A549 (cell line): ENCODE data around the gene HLA-DOB.

Experiments
- CEBPB ChIP-seq, 2 experiments: fragments of >200 bp in 1 of 2; sonication (Bioruptor Twin) in 1 of 2; formaldehyde crosslinking in 1 of 2; IDR thresholded peaks; 2 replicates each; pipeline ENCODE4 v1.6.1; 2012 to 2016
- CTCF ChIP-seq: fragments of >200 bp; sonication (Bioruptor Twin); formaldehyde crosslinking; IDR thresholded peaks from 3 replicates; pipeline ENCODE4 v1.5.1; 2016
- HEYL ChIP-seq: fragments of 250-450 bp; sonication (Bioruptor Pico); IDR thresholded peaks from 2 replicates; pipeline ENCODE4 v1.8.0; 2021; ENCODE audit warnings: mild to moderate bottlenecking, moderate library complexity
- MAFK ChIP-seq: fragments of 450-650 bp; IDR thresholded peaks from 2 replicates; pipeline ENCODE4 v1.6.1; 2014; ENCODE audit not compliant: partially characterized antibody
- NFE2L2 ChIP-seq: fragments of 150-350 bp; conservative IDR thresholded peaks from 2 replicates; pipeline ENCODE4 v1.6.1; 2014; ENCODE audit warnings: low read length
- NR3C1 ChIP-seq: fragments of >200 bp; sonication (Bioruptor Twin); formaldehyde crosslinking; IDR thresholded peaks from 3 replicates; pipeline ENCODE4 v1.6.1; 2017
- POLR2A ChIP-seq: IDR thresholded peaks from 2 replicates; pipeline ENCODE4 v1.6.1; 2012; ENCODE audit warnings: mild to moderate bottlenecking, low read length
- RCOR1 ChIP-seq: fragments of 150-350 bp; IDR thresholded peaks from 2 replicates; pipeline ENCODE4 v1.6.1; 2014; ENCODE audit warnings: antibody characterized with exemption, low read length, low read depth
- REST ChIP-seq: fragments of 200-600 bp; sonication (generic); IDR thresholded peaks from 2 replicates; pipeline ENCODE4 v1.6.1; 2016; ENCODE audit warnings: antibody characterized with exemption, mild to moderate bottlenecking, moderate library complexity
- ZSCAN20 ChIP-seq: fragments of 250-450 bp; sonication (Bioruptor Pico); IDR thresholded peaks from 2 replicates; pipeline ENCODE4 v1.8.0; 2022; ENCODE audit warnings: mild to moderate bottlenecking, moderate library complexity

GRCh38 chr6:32835167-32835893 lies 18.5 kb upstream of the HLA-DOB start:
- no peak for TF ChIP-seq POLR2A
- no peak for TF ChIP-seq REST
- TF ChIP-seq RCOR1 = no peak
- TF ChIP-seq NR3C1 = no peak
- TF ChIP-seq CTCF = no peak
- no peak for TF ChIP-seq NFE2L2
- TF ChIP-seq HEYL (CRISPR knock-in tag) = no peak
- TF ChIP-seq MAFK = no peak
- no peak for TF ChIP-seq CEBPB (IDR thresholded peaks at IDR 0.05)
- no peak for TF ChIP-seq ZSCAN20 (CRISPR knock-in tag)
